ENCODE measurements around the gene TOR4A. TPM values are rescaled to one million over a fixed set of nuclear protein-coding genes. Genes with fewer than 3 reads are reported as not detected.

The TOR4A gene
- total RNA-seq, 1 experiment from 2014 or later, result 37.1 TPM

DNA sequence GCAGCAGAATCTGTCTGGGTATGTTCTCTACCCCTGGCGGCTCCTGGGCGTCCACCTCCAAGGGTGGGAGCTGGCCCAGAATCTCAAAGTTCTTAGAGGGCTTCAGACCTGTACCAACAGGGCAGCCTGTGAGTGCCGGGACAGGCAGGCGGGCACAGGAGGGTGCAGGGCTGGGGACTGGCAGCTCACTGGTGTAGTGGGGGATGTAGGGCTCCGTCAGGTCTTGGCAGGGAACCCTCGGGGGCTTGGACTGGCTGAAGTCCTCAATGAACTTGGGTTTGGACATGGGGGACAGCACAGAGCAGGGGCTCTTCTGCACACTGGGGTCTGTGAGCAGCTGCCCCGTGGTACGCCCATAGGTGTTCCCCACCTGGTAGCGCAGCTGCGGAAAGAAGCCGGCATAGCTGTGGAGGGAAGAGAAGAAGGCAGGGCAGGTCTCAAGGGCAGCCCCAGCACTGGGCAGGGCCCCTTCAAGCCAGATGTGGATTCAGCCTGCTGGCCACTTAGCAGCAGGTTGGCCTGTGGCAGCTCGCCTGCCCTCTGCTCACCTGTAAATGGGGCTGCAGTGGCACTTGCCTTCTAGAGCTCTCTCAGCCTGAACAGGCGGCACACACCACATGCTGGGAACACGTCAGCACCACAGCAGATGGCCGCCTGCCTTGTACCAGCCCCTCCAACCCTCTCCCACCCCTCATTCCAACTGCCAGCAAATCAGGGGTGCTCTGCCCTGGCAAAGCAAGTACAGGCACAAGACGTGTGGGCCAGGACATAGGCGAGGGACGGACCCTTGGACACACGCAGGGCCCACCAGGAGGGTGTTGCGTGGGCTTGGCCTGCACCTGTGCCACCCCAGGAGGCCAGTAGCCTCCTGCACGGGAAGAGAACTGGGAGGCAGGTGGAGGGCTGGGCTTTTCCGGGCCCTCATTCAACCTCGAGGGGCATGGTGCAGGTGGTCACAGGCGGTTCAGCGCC lies 31.8 kb upstream of the TOR4A start:
- CTCF ChIA-PET, result no interaction called here
- intact Hi-C loops (cut with micrococcal nuclease; ENCODE audit: unreplicated experiment), result no loop called here
- DNase-seq (ENCODE audit: low read depth, low spot score) (no peak), ATAC-seq (no peak)
- no peak overlapping the region for H3K4me3 ChIP-seq (ENCODE audit: low read depth in 2 of 2, low read length in 2 of 2)
- H3K36me3 ChIP-seq (ENCODE audit: control insufficient read depth, insufficient read depth, low read length), result peaks cover 4% of the 10 kb centered on the region
- TF ChIP-seq SIN3A (IDR thresholded peaks at IDR 0.05; ENCODE audit: borderline replicate concordance, insufficient read depth, low read depth, low read length), result no peak
- TF ChIP-seq CTCF (IDR thresholded peaks at IDR 0.05), result no peak
- no peak for TF ChIP-seq POLR2AphosphoS5 (IDR thresholded peaks at IDR 0.05; ENCODE audit: low read depth, low read length)
- TF ChIP-seq TCF7L2 (IDR thresholded peaks at IDR 0.05; ENCODE audit: low read depth, low read length), result no peak
- TF ChIP-seq, protein P1, sequence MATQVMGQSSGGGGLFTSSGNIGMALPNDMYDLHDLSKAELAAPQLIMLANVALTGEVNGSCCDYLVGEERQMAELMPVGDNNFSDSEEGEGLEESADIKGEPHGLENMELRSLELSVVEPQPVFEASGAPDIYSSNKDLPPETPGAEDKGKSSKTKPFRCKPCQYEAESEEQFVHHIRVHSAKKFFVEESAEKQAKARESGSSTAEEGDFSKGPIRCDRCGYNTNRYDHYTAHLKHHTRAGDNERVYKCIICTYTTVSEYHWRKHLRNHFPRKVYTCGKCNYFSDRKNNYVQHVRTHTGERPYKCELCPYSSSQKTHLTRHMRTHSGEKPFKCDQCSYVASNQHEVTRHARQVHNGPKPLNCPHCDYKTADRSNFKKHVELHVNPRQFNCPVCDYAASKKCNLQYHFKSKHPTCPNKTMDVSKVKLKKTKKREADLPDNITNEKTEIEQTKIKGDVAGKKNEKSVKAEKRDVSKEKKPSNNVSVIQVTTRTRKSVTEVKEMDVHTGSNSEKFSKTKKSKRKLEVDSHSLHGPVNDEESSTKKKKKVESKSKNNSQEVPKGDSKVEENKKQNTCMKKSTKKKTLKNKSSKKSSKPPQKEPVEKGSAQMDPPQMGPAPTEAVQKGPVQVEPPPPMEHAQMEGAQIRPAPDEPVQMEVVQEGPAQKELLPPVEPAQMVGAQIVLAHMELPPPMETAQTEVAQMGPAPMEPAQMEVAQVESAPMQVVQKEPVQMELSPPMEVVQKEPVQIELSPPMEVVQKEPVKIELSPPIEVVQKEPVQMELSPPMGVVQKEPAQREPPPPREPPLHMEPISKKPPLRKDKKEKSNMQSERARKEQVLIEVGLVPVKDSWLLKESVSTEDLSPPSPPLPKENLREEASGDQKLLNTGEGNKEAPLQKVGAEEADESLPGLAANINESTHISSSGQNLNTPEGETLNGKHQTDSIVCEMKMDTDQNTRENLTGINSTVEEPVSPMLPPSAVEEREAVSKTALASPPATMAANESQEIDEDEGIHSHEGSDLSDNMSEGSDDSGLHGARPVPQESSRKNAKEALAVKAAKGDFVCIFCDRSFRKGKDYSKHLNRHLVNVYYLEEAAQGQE (IDR thresholded peaks at IDR 0.05; ENCODE audit: insufficient read depth in 1 of 2, low read depth in 2 of 2, low read length in 1 of 2), result no peak
- POLR2A ChIA-PET, result no interaction called here
- H3K4me1 ChIP-seq (ENCODE audit: control insufficient read depth, insufficient read depth, low read length), result peaks cover 16% of the 10 kb centered on the region
- no peak overlapping the region for H3K27ac ChIP-seq (ENCODE audit: low read length)
- BruUV-seq (replicated peaks), result no TSS peak
- in situ Hi-C loops (cut with HindIII; ENCODE audit: low pct_unique_long_range_greater_than_20kb, low sequenced_read_pairs), result no loop called here
- H3K9me3 ChIP-seq (ENCODE audit: control insufficient read depth, insufficient read depth, low read depth, low read length), result no peaks in the 10 kb centered on the region
- H3K27me3 ChIP-seq (ENCODE audit: control insufficient read depth, insufficient read depth, low read length), result no peaks in the 10 kb centered on the region

- H3K4me3 ChIP-seq (ENCODE audit: low read depth in 2 of 2, low read length in 2 of 2), result no peak overlapping the region
- POLR2A ChIA-PET, result interaction anchor here (0.6 kb wide), 1 partner anchor 117 kb away, joined by 10 read pairs; no protein-coding TSS in a partner anchor
- no peak for ATAC-seq
- peaks cover 16% of the 10 kb centered on the region for H3K4me1 ChIP-seq (ENCODE audit: control insufficient read depth, insufficient read depth, low read length)
- intact Hi-C loops (cut with micrococcal nuclease; ENCODE audit: unreplicated experiment), result no loop called here
- H3K27me3 ChIP-seq (ENCODE audit: control insufficient read depth, insufficient read depth, low read length), result no peaks in the 10 kb centered on the region
- DNase-seq (ENCODE audit: low read depth, low spot score), result no peak
- BruUV-seq (replicated peaks), result no TSS peak
- H3K27ac ChIP-seq (ENCODE audit: low read length), result no peak overlapping the region
- in situ Hi-C loops (cut with HindIII; ENCODE audit: low pct_unique_long_range_greater_than_20kb, low sequenced_read_pairs), result no loop called here
- no peaks in the 10 kb centered on the region for H3K36me3 ChIP-seq (ENCODE audit: control insufficient read depth, insufficient read depth, low read length)
- no peak for TF ChIP-seq CTCF (IDR thresholded peaks at IDR 0.05)
- no peak for TF ChIP-seq POLR2AphosphoS5 (IDR thresholded peaks at IDR 0.05; ENCODE audit: low read depth, low read length)
- no peak for TF ChIP-seq SIN3A (IDR thresholded peaks at IDR 0.05; ENCODE audit: borderline replicate concordance, insufficient read depth, low read depth, low read length)
- TF ChIP-seq TCF7L2 (IDR thresholded peaks at IDR 0.05; ENCODE audit: low read depth, low read length), result no peak
- TF ChIP-seq, protein P1 (IDR thresholded peaks at IDR 0.05; ENCODE audit: insufficient read depth in 1 of 2, low read depth in 2 of 2, low read length in 1 of 2), result no peak
- CTCF ChIA-PET, result interaction anchor here (0.6 kb wide), 1 partner anchor 136 kb away, joined by 3 read pairs; no protein-coding TSS in a partner anchor
- H3K9me3 ChIP-seq (ENCODE audit: control insufficient read depth, insufficient read depth, low read depth, low read length), result no peaks in the 10 kb centered on the region
Observed at GRCh38 chr9:137247135-137247915, 30.2 kb upstream of the TOR4A start.
